Peyer's patch (tissue), 4 donors: Measurements from ENCODE around the gene YIF1B. TPM values are rescaled to one million over a fixed set of nuclear protein-coding genes. Genes with fewer than 3 reads are reported as not detected.
"Not testable (repeated sequence)": the region's sequence is repeated elsewhere in the genome, so short reads cannot be mapped to it uniquely, and the experiment has no call there.

Experiments
- DNase-seq, 3 donors: peaks; one replicate each; pipeline ENCODE4 v3.0.0-alpha.2; 2017 to 2019
- H3K27ac ChIP-seq, 4 donors: fragments of 200-600 bp; sonication (generic); one replicate each; pipeline ENCODE4 v1.5.1; 2016 to 2019
- H3K27me3 ChIP-seq, 2 donors: fragments of 200-600 bp; sonication (generic); one replicate each; pipeline ENCODE4 v1.5.1; 2019
- H3K36me3 ChIP-seq, 3 donors: fragments of 200-600 bp; sonication (generic); one replicate each; pipeline ENCODE4 v1.5.1; 2016 to 2019
- H3K4me1 ChIP-seq, 4 donors: fragments of 200-600 bp; sonication (generic); one replicate each; pipeline ENCODE4 v1.5.1; 2016 to 2019
- H3K4me3 ChIP-seq, 4 donors: fragments of 200-600 bp; sonication (generic); 1 replicate in 3 of 4; 2 replicates in 1 of 4; pipeline ENCODE4 v1.5.1; 2016 to 2019; ENCODE audit warnings: mild to moderate bottlenecking in 1 of 4
- H3K9me3 ChIP-seq, 4 donors: fragments of 200-600 bp; sonication (generic); one replicate each; pipeline ENCODE4 v1.5.1; 2016 to 2019; ENCODE audit warnings: mild to moderate bottlenecking in 1 of 4
- CTCF ChIP-seq, 6 experiments: fragments of 450-650 bp in 4 of 6; fragments of 200-600 bp in 2 of 6; sonication (generic) in 1 of 6; IDR thresholded peaks; one replicate each; pipeline ENCODE4 v1.5.1; 2017 to 2019; ENCODE audit warnings: antibody characterized with exemption in 6 of 6, mild to moderate bottlenecking in 3 of 6, moderate library complexity in 1 of 6
- POLR2A ChIP-seq, 2 donors: fragments of 450-650 bp; IDR thresholded peaks; one replicate each; pipeline ENCODE4 v1.5.1; 2017; ENCODE audit warnings: antibody characterized with exemption in 2 of 2, mild to moderate bottlenecking in 2 of 2, moderate library complexity in 2 of 2
- total RNA-seq, 4 donors: library from RNA; depleted of rRNA; stranded (reverse); fragments of >200 nt; gene quantifications; one replicate each; pipeline ENCODE4 v1.1.0, GENCODE V29; 2016

Gene YIF1B
- total RNA-seq, 4 donors from 2014 or later, result 11.6 to 31.4 (median 15.0) TPM

- peak; percentile 99 for TF ChIP-seq POLR2A (IDR thresholded peaks at IDR 0.05)
- peak in 2 of 6 experiments; percentile 1 to 14 for TF ChIP-seq CTCF (IDR thresholded peaks at IDR 0.05)
- Histone ChIP-seq H3K4me3 (peak within 1 kb of the TSS; percentile 48 to 85 (median 74)), H3K4me1 (peaks cover 0 to 15% (median 6%) of the 10 kb centered on the region in 4 donors), H3K27ac (peak within 1 kb of the TSS; percentile 79 to 98 (median 86)), H3K9me3 (no peaks in the 10 kb centered on the region), H3K36me3 (no peaks in the 10 kb centered on the region), H3K27me3 (peaks cover 0 to 4% of the 10 kb centered on the region in 2 donors)
- DNase-seq, result no peak
These were observed 51.1 kb downstream of the YIF1B start, which contains the start of gene SPINT2 for GRCh38 chr19:38264486-38265212. Gene SPINT2 (plus strand): TSS chr19:38264573. CDS start chr19:38264893, 320 bp downstream.

GRCh38 chr19:38263689-38264485, 51.9 kb downstream of the YIF1B start:
- no peaks in the 10 kb centered on the region for H3K36me3 ChIP-seq
- peak overlapping the region; percentile 79 to 98 (median 86) for H3K27ac ChIP-seq
- peaks cover 0 to 4% of the 10 kb centered on the region in 2 donors for H3K27me3 ChIP-seq
- DNase-seq, result peak; percentile 82 to 98 (median 95)
- H3K4me3 ChIP-seq, result peak overlapping the region; percentile 48 to 85 (median 74)
- no peak for TF ChIP-seq CTCF (IDR thresholded peaks at IDR 0.05)
- no peak for TF ChIP-seq POLR2A (IDR thresholded peaks at IDR 0.05)
- no peaks in the 10 kb centered on the region for H3K9me3 ChIP-seq
- H3K4me1 ChIP-seq, result peaks cover 0 to 15% (median 6%) of the 10 kb centered on the region in 4 donors

GRCh38 chr19:38262585-38263268, 53.0 kb downstream of the YIF1B start:
- peak overlapping the region in 3 of 4 donors; percentile 3 to 98 (median 79) for H3K27ac ChIP-seq
- no peak overlapping the region for H3K4me3 ChIP-seq
- H3K4me1 ChIP-seq, result peaks cover 0 to 15% (median 6%) of the 10 kb centered on the region in 4 donors
- no peak for DNase-seq
- TF ChIP-seq POLR2A (IDR thresholded peaks at IDR 0.05) (no peak), CTCF (IDR thresholded peaks at IDR 0.05) (no peak)
- no peaks in the 10 kb centered on the region for H3K36me3 ChIP-seq
- peaks cover 0 to 4% of the 10 kb centered on the region in 2 donors for H3K27me3 ChIP-seq
- no peaks in the 10 kb centered on the region for H3K9me3 ChIP-seq

- not testable (repeated sequence) for H3K27me3 ChIP-seq, H3K27ac ChIP-seq, DNase-seq, H3K4me3 ChIP-seq, H3K36me3 ChIP-seq, H3K9me3 ChIP-seq
- H3K4me1 ChIP-seq, result peaks cover 0 to 15% (median 6%) of the 10 kb centered on the region in 4 donors
These were observed 53.8 kb downstream of the YIF1B start for GRCh38 chr19:38261942-38262341.

GRCh38 chr19:38255383-38256014, 60.2 kb downstream of the YIF1B start:
- H3K4me1 ChIP-seq, result peaks cover 0 to 28% (median 0%) of the 10 kb centered on the region in 4 donors
- peak overlapping the region; percentile 25 to 58 (median 49) for H3K4me3 ChIP-seq
- DNase-seq, result no peak
- no peaks in the 10 kb centered on the region for H3K9me3 ChIP-seq
- no peaks in the 10 kb centered on the region for H3K27me3 ChIP-seq
- H3K36me3 ChIP-seq, result no peaks in the 10 kb centered on the region
- TF ChIP-seq CTCF (IDR thresholded peaks at IDR 0.05) (no peak), POLR2A (IDR thresholded peaks at IDR 0.05) (no peak)
- H3K27ac ChIP-seq, result peak overlapping the region in 3 of 4 donors; percentile 58 to 83 (median 77)
